ENCODE measurements around the gene LHFPL6.

Gene LHFPL6

DNA sequence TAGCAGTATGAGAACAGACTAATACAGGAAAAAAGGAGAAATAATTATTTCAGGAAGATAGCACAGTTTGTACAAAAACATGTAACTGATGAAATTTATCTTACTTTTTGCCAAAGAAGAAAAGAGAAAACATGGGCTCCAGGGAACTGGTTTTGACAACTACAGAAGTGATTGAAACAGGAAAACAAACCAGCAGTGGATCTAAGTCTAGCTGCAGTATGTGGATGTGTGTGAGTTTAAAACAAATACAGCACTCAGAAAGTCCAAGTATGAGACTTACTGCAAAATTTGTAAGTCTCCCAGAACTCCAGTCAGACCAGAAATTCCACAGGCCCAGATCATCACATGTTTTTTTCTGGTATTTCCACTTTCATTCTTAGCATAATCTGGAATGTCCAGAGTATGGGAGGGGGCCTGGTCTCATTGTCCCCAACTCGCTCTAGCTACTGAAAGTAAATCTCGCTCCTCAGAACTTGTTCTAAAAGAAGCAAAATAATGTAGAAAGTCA is 305.3 kb downstream of the LHFPL6 start:
- Histone ChIP-seq H3K79me2 (ENCODE audit: control insufficient read depth, insufficient read depth, low read length) (no peaks in the 10 kb centered on the region), H2AK5ac (ENCODE audit: low read length) (no peak overlapping the region), H4K8ac (ENCODE audit: low read depth, low read length) (no peak overlapping the region), H3K4ac (ENCODE audit: low read depth, low read length) (no peak overlapping the region), H3K4me3 (ENCODE audit: low read length) (no peak overlapping the region), H3K27ac (ENCODE audit: low read depth, low read length) (no peak overlapping the region), H3K36me3 (ENCODE audit: control insufficient read depth, insufficient read depth, low read length) (no peaks in the 10 kb centered on the region), H3K18ac (ENCODE audit: low read length) (no peak overlapping the region), H2BK15ac (replicated peaks; ENCODE audit: low read depth) (no peak overlapping the region), H2BK120ac (ENCODE audit: low read depth, low read length) (no peak overlapping the region), H3K79me1 (ENCODE audit: low read length) (no peaks in the 10 kb centered on the region), H4K5ac (ENCODE audit: low read length) (no peak overlapping the region), H3K4me2 (ENCODE audit: low read length) (no peak overlapping the region), H3K23ac (ENCODE audit: low read length) (no peak overlapping the region), H3K9ac (ENCODE audit: low read length) (no peak overlapping the region), H2BK5ac (ENCODE audit: low read length) (no peak overlapping the region), H3K4me1 (ENCODE audit: control insufficient read depth, low read depth, low read length) (no peaks in the 10 kb centered on the region), H3K56ac (ENCODE audit: low read length) (no peak overlapping the region), H3K27me3 (ENCODE audit: insufficient read depth, low read length, poor library complexity) (no peaks in the 10 kb centered on the region)
- no peak for DNase-seq
- no CpG with 5 or more reads among the region's 2 CpGs for WGBS (ENCODE audit: extremely low coverage, insufficient coverage, low lambda C conversion rate)

DNA sequence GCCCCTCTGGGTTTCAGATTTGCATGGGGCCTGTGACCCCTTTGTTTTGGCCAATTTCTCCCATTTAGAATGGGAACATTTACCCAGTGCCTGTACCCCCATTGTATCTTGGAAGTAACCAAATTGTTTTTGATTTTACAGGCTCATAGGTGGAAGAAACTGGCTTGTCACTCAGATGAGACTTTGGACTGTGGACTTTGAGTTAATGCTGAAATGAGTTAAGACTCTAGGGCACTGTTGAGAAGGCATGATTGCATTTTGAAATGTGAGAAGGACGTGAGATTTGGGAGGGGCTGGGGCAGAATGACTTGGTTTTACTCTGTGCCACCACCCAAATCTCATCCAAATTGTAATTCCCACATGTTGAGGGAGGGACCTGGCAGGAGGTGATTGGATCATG is 306.0 kb downstream of the LHFPL6 start:
- no peak overlapping the region for H2BK120ac ChIP-seq (ENCODE audit: low read depth, low read length)
- no peak overlapping the region for H3K4ac ChIP-seq (ENCODE audit: low read depth, low read length)
- H3K79me1 ChIP-seq (ENCODE audit: low read length): no peaks in the 10 kb centered on the region
- no peak overlapping the region for H4K8ac ChIP-seq (ENCODE audit: low read depth, low read length)
- H2AK5ac ChIP-seq (ENCODE audit: low read length): no peak overlapping the region
- no peaks in the 10 kb centered on the region for H3K4me1 ChIP-seq (ENCODE audit: control insufficient read depth, low read depth, low read length)
- no peak overlapping the region for H3K18ac ChIP-seq (ENCODE audit: low read length)
- no peaks in the 10 kb centered on the region for H3K79me2 ChIP-seq (ENCODE audit: control insufficient read depth, insufficient read depth, low read length)
- H3K23ac ChIP-seq (ENCODE audit: low read length): no peak overlapping the region
- H4K5ac ChIP-seq (ENCODE audit: low read length): no peak overlapping the region
- no peak overlapping the region for H3K4me3 ChIP-seq (ENCODE audit: low read length)
- H3K36me3 ChIP-seq (ENCODE audit: control insufficient read depth, insufficient read depth, low read length): no peaks in the 10 kb centered on the region
- no peak for DNase-seq
- H3K9ac ChIP-seq (ENCODE audit: low read length): no peak overlapping the region
- no peak overlapping the region for H3K56ac ChIP-seq (ENCODE audit: low read length)
- no peak overlapping the region for H2BK5ac ChIP-seq (ENCODE audit: low read length)
- H2BK15ac ChIP-seq (replicated peaks; ENCODE audit: low read depth): no peak overlapping the region
- no peak overlapping the region for H3K27ac ChIP-seq (ENCODE audit: low read depth, low read length)
- no peak overlapping the region for H3K4me2 ChIP-seq (ENCODE audit: low read length)
- H3K27me3 ChIP-seq (ENCODE audit: insufficient read depth, low read length, poor library complexity): no peaks in the 10 kb centered on the region
- no CpG with 5 or more reads among the region's 1 CpG for WGBS (ENCODE audit: extremely low coverage, insufficient coverage, low lambda C conversion rate)

DNA sequence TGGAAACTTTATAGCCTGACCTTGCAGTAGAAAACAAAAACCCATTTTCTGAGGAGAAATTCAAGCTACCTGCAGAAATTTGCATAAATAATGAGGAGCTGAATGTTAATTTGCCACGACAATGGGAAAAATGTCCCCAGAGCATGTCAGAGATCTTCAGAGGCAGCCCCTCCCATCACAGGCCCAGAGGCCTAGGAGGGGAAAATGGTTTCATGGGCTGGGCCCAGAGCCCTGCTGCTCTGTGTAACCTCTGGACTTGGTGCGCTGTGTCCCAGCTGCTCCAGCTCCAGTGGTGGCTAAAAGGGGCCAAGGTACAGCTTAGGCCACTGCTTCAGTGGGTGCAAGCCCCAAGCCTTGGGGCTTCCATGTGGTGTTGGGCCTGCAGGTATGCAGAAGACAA is 306.8 kb downstream of the LHFPL6 start:
- no peak overlapping the region for H4K8ac ChIP-seq (ENCODE audit: low read depth, low read length)
- no peak overlapping the region for H3K4ac ChIP-seq (ENCODE audit: low read depth, low read length)
- no peak overlapping the region for H2AK5ac ChIP-seq (ENCODE audit: low read length)
- no peak overlapping the region for H3K23ac ChIP-seq (ENCODE audit: low read length)
- H2BK5ac ChIP-seq (ENCODE audit: low read length): no peak overlapping the region
- H3K79me1 ChIP-seq (ENCODE audit: low read length): no peaks in the 10 kb centered on the region
- H2BK120ac ChIP-seq (ENCODE audit: low read depth, low read length): no peak overlapping the region
- H3K79me2 ChIP-seq (ENCODE audit: control insufficient read depth, insufficient read depth, low read length): no peaks in the 10 kb centered on the region
- no CpG with 5 or more reads among the region's 2 CpGs for WGBS (ENCODE audit: extremely low coverage, insufficient coverage, low lambda C conversion rate)
- no peak overlapping the region for H2BK15ac ChIP-seq (replicated peaks; ENCODE audit: low read depth)
- no peak overlapping the region for H3K27ac ChIP-seq (ENCODE audit: low read depth, low read length)
- no peaks in the 10 kb centered on the region for H3K36me3 ChIP-seq (ENCODE audit: control insufficient read depth, insufficient read depth, low read length)
- H3K4me3 ChIP-seq (ENCODE audit: low read length): no peak overlapping the region
- H3K56ac ChIP-seq (ENCODE audit: low read length): no peak overlapping the region
- no peak overlapping the region for H3K9ac ChIP-seq (ENCODE audit: low read length)
- no peak for DNase-seq
- no peak overlapping the region for H4K5ac ChIP-seq (ENCODE audit: low read length)
- no peaks in the 10 kb centered on the region for H3K27me3 ChIP-seq (ENCODE audit: insufficient read depth, low read length, poor library complexity)
- no peaks in the 10 kb centered on the region for H3K4me1 ChIP-seq (ENCODE audit: control insufficient read depth, low read depth, low read length)
- no peak overlapping the region for H3K4me2 ChIP-seq (ENCODE audit: low read length)
- no peak overlapping the region for H3K18ac ChIP-seq (ENCODE audit: low read length)
